Stimulated activated CD4-positive, alpha-beta T cell treated with anti-CD3 and anti-CD28 coated beads, Interleukin-2, amount 100 ng/mL, for 4 hours (primary cell): ENCODE results near the gene APCDD1L.
"Not testable (repeated sequence)": the region's sequence is repeated elsewhere in the genome, so short reads cannot be mapped to it uniquely, and the experiment has no call there.

ENCODE experiments used
- DNase-seq: peaks from one replicate; pipeline ENCODE4 v3.0.0-alpha.2; 2020; ENCODE audit warnings: low read depth

Gene APCDD1L

GRCh38 chr20:58514321-58515232, 622 bp downstream of the APCDD1L start:
- no peak for DNase-seq

DNA sequence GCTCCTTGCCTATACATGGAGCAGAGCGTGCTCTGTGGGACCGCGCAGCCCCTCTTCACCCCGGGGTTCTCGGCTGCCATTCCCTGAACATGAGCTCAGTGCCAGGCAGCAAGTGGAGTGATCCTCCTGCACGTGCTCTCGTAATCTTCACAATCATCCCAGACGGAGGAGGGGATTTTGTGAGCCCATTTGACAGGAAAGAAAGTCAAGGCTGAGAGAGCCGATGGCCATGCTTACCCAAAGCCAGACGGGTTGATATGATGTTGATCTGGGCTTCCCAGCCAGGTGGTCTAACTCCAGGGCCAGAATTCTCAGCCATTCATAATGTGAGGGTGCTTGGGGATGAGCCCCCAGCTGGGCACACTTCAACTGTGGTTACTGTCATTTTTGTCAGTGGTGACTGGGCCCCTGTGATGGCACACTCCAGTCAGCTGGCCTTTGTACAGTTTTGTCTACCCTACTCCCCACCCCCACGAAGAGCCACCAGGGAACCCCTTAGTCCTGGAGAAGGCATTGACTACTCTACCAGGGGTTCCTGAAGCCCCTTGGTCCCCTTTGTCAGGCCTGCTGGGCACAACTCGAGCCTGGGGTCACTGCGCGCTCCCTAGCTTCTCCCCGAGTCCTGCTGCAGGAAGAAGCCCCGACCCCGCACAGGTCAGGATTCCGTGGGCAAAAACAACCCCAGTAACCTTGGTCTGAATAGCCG, 1.5 kb downstream of the APCDD1L start:
- no peak for DNase-seq

GRCh38 chr20:58512808-58513552, 2.2 kb downstream of the APCDD1L start:
- no peak for DNase-seq

DNA sequence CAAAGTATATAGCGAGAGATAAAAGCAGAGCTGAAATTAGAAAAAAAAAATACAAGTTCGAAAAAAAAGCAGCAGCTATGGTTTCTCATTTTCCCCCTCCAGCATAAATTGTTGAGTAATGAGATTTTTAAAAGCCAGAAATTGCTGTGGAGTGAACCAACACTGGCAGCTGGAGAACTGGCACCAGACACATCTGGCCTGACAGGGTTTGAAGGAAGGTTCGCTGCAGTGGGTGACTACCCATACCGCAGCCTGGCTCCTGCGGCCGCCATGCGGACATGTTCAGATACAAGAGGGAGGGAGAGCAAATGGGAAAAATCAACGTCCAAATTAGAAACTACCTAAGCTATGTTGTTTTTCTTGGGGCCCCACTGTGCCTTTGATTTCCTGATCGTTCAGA, 3.3 kb downstream of the APCDD1L start:
- DNase-seq, result no peak

GRCh38 chr20:58511364-58511763, 3.8 kb downstream of the APCDD1L start:
- DNase-seq, result no peak

- DNase-seq, result no peak
Observed at GRCh38 chr20:58510921-58511320, 4.3 kb downstream of the APCDD1L start.

GRCh38 chr20:58508762-58509395, 6.3 kb downstream of the APCDD1L start:
- no peak for DNase-seq

DNA sequence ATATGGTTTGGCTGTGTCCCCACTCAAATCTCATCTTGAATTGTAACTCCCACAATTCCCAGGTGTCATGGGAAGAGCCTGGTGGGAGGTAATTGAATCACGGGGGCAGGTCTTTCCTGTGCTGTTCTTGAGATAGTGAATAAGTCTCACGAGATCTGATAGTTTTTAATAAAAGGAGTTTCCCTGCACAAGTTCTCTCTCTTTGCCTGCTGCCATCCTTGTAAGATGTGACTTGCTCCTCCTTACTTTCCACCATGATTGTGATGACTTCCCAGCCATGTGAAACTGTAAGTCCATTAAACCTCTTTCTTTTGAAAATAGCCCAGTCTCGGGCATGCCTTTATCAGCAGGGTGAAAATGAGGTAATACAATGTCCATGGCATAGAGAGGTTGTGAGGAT, 8.2 kb downstream of the APCDD1L start:
- not testable (repeated sequence) for DNase-seq

GRCh38 chr20:58504566-58504965, 10.6 kb downstream of the APCDD1L start:
- DNase-seq, result no peak

GRCh38 chr20:58503668-58504067, 11.5 kb downstream of the APCDD1L start:
- no peak for DNase-seq

DNA sequence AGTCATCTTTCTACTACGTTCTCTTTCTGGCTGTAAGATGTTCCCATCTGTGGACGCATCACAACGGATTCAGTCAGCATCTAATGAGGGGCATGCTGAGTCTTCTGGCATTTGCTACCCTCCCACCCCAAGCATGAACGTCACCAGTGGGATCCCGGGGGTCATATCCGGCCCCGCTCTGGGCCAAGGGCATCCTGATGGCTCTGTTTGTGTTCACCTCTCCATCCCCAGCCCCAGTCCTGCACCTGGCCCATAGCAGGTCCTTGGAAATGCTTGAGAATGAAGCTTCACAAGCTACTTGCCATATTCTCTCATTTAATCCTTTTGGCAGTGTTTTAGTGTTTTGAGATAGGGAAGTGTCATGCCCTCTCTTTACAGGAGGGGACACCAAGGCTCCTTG, 14.9 kb downstream of the APCDD1L start:
- DNase-seq, result no peak

GRCh38 chr20:58498470-58499068, 16.6 kb downstream of the APCDD1L start:
- DNase-seq, result no peak

GRCh38 chr20:58497724-58498469, 17.3 kb downstream of the APCDD1L start:
- DNase-seq, result no peak

DNA sequence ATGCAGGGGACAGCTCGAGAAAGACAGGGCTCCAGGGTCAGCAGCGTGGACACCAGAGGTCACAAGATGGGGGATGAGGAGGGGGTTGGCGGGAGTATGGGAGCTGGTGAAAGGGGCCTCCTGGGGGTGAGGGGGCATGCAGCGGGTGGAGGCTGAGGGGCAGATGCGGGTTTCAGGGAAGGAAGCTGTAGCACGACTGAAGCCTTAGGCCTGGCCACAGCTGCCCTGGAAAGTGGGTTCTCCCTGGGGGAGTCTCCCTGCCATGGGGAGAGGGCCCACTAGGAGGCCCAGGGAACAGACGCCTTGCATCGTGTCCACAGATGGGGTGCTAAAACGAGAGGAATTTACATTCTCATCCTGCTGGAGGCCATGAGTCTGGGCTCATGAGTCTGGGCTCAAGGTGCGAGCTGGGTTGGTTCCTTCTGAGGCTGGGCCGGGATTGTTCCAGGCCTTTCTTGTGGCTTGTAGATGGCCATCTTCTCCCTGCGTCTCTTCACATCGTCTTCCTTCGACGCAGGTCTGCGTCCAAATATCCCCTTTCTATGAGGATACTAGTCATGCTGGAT, 18.0 kb downstream of the APCDD1L start:
- no peak for DNase-seq

DNA sequence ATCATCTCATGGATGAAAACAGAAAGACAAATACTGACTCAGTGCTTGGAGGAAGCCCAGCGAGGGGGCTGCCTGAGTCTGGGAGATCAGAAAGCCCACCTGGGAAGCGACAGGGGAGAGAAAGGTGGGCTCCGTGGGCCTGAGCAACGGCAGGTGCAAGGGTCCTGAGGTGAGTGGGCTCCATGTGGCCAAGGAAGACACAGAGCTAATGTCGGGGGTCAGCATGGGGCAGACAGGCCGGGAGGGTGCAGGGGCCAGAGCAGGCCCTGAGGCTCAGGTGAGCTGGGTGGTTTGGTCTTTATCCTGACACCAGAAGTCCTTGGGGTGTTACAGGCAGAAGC, 18.8 kb downstream of the APCDD1L start:
- no peak for DNase-seq

DNA sequence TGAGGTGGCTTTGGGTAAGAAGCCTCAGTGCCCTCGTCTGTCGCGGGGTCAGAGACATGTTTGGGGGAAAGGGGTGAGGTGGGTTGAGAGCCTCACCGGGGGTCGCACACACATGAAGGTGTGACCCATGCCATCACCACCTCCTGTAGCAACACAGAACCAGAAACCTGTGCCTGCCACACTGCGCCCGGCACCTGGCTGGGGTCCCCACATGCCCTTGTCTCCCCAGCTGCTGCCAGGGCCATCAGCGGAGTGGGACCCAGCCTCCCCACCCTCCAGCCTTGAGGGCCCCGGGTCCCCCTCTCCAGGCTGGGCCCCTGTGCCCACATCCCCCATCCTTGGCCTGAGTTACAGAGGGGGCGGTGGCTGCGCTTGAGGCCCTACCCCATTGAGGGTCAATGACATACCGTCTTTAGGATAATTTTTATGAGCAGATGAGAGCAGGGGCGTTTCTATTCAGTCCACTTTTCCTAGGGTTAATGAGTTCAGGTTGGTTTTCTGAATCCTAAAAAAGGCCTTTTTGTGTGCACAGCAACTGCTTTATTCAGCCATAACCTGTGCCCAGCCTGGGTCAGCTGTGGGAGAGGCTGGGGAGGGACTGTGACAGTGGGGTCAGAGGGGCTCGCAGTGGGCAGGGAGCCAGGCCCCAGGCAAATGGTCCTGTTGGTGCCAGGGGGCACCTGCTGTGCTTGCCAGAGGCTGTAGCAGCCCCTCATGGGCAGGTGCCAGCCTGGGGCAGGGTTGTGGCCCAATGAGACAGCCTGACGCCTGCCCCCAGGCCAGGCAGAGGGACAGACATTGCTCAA, 19.4 kb downstream of the APCDD1L start:
- no peak for DNase-seq

DNA sequence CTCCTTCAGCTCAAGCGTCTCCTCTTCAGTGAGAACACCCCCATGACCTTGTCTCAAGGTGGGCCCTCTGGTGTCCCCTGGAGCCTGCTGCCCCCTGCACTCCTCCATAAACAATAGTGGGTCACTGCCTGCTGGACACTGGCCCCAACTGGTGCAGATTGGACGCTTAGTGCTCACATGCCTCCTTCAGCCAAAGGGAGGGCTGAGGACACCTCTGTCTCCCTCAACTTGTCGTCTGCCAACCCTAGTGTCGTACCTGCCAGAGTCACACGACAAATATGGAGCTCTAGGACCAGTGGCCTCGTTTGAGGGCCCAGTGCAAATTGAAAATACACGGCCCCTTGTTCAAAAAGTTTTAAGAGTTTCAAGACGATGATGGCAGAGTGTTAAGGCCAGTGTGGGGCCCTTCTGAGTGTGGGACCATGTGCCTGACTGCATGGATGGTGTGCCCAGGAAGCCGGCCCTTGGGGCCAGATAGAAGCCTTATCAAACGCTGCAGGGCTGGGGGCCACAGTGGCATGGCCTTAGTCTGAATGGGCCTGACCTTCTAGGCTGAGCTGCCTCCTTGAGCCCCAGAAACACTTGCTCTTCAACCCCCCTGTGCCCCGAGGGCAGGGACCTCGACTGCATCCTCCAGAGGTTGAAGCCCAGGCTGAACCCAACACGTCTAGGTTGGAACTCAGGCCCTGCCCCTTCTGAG, 20.1 kb downstream of the APCDD1L start:
- no peak for DNase-seq

DNA sequence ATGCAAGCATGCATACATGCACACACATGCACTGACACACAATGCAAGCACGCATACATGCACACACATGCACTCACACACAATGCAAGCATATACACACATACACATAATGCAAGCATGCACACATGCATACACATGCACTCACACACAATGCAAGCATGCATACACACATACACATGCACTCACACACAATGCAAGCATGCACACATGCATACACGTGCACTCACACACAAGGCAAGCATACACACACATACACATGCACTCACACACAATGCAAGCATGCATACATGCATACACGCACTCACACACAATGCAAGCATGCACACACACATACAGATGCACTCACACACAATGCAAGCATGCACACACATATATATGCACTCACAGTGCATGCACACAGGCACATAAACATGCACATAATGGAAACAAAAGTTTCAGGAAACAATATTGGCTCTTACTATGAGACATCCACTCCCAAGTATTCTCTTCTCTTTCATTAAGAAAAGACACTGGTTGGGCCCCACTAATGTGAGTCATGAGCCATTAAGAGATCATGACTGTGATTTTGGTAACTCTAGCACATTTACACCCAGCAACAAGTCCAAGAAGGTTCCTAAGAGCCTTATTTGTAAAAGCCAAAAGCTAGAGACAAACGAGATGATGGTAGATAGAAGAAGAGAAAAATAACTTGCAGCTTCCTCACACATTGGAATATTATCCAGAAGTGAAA, 22.2 kb downstream of the APCDD1L start:
- DNase-seq, result no peak
